Endothelial cell of umbilical vein (primary cell): ENCODE results near the gene WDR48. TPM values are rescaled to one million over a fixed set of nuclear protein-coding genes. Genes with fewer than 3 reads are reported as not detected.

Experiments
- BruUV-seq: library from RNA; stranded (reverse); fragments of 400-500 nt; replicated peaks from 2 replicates; lab custom pipeline; 2021; lab: Mats Ljungman, UMichigan
- CTCF ChIA-PET: fragments of 300-600, 350-600 bp; sonication (Branson Sonifier 250); formaldehyde crosslinking; loops from one replicate; lab custom pipeline; 2021; ENCODE audit warnings: antibody characterized with exemption, inconsistent platforms; lab: Charles Lee
- POLR2A ChIA-PET: fragments of 300-600, 350-600 bp; sonication (Branson Sonifier 250); formaldehyde crosslinking; loops from one replicate; lab custom pipeline; 2021; ENCODE audit warnings: antibody characterized with exemption, inconsistent platforms; lab: Charles Lee
- DNase-seq: peaks from one replicate; pipeline ENCODE4 v3.0.0-alpha.2; 2011; ENCODE audit warnings: low read depth, low spot score
- FAIRE-seq: peaks from 2 replicates; lab custom pipeline; 2011; peaks lifted over from hg19 to GRCh38; lab: Jason Lieb, UNC
- H2AFZ ChIP-seq: 2 replicates; pipeline ENCODE4 v1.6.0; 2012; ENCODE audit warnings: low read depth, low read length, control low read depth, inconsistent platforms
- H3K27ac ChIP-seq: 2 replicates; pipeline ENCODE4 v1.5.1; 2011; ENCODE audit warnings: low read depth, mild to moderate bottlenecking, control low read depth, low read length, moderate library complexity; ENCODE audit not compliant: insufficient read depth
- H3K27me3 ChIP-seq, 2 experiments: 2 replicates each; pipeline versions ENCODE4 v1.6.0 to v1.6.1; 2011; ENCODE audit warnings: low read length in 2 of 2, mixed read lengths in 1 of 2; ENCODE audit not compliant: control insufficient read depth in 2 of 2, insufficient read depth in 2 of 2
- H3K36me3 ChIP-seq, 2 experiments: 2 replicates in 1 of 2; 3 replicates in 1 of 2; pipeline ENCODE4 v1.5.1; 2011; ENCODE audit warnings: low read length in 2 of 2, mild to moderate bottlenecking in 1 of 2, moderate library complexity in 1 of 2; ENCODE audit not compliant: control insufficient read depth in 2 of 2, insufficient read depth in 2 of 2; ENCODE audit errors: extremely low read depth in 1 of 2
- H3K4me1 ChIP-seq: 3 replicates; pipeline ENCODE4 v1.5.1; 2011; ENCODE audit warnings: mild to moderate bottlenecking, low read length; ENCODE audit not compliant: control insufficient read depth, insufficient read depth; ENCODE audit errors: extremely low read depth
- H3K4me2 ChIP-seq: 2 replicates; pipeline ENCODE4 v1.6.1; 2011; ENCODE audit warnings: low read length, control low read depth, mixed read lengths; ENCODE audit not compliant: insufficient read depth
- H3K4me3 ChIP-seq, 3 experiments: fragments of 200-600 bp in 1 of 3; sonication (generic), shearing (Covaris generic) in 1 of 3; replicated peaks in 1 of 3; 2 replicates each; pipeline ENCODE4 v1.5.1; 2011 to 2016; ENCODE audit warnings: control low read depth in 3 of 3, low read length in 3 of 3, mild to moderate bottlenecking in 2 of 3, inconsistent platforms in 1 of 3, low read depth in 1 of 3, moderate library complexity in 1 of 3; ENCODE audit not compliant: insufficient read depth in 1 of 3
- H3K79me2 ChIP-seq: 2 replicates; pipeline ENCODE4 v1.6.0; 2012; ENCODE audit warnings: low read length, inconsistent platforms; ENCODE audit not compliant: control insufficient read depth, insufficient read depth
- H3K9ac ChIP-seq: replicated peaks from 2 replicates; pipeline ENCODE3; 2011; ENCODE audit warnings: low read length, control low read depth; ENCODE audit not compliant: insufficient read depth; ENCODE audit errors: extremely low read depth
- H3K9me1 ChIP-seq: replicated peaks from 3 replicates; pipeline ENCODE4 v1.6.0; 2011; ENCODE audit warnings: mild to moderate bottlenecking, low read length; ENCODE audit not compliant: control insufficient read depth, insufficient read depth; ENCODE audit errors: extremely low read depth
- H3K9me3 ChIP-seq: replicated peaks from 2 replicates; pipeline ENCODE4 v1.5.1; 2012; ENCODE audit warnings: low read length, inconsistent platforms; ENCODE audit not compliant: control insufficient read depth, insufficient read depth
- H4K20me1 ChIP-seq: replicated peaks from 2 replicates; pipeline ENCODE3; 2011; ENCODE audit warnings: mild to moderate bottlenecking, low read length; ENCODE audit not compliant: control insufficient read depth, insufficient read depth; ENCODE audit errors: extremely low read depth
- EZH2 ChIP-seq: IDR thresholded peaks from 2 replicates; pipeline ENCODE4 v1.6.1; 2012; ENCODE audit warnings: borderline replicate concordance, low read depth, mild to moderate bottlenecking, moderate library complexity, low read length, inconsistent platforms; ENCODE audit not compliant: severe bottlenecking
- FOS ChIP-seq: IDR thresholded peaks from 2 replicates; pipeline ENCODE4 v1.6.1; 2011; ENCODE audit warnings: mild to moderate bottlenecking, low read length, moderate library complexity, borderline replicate concordance; ENCODE audit not compliant: insufficient read depth
- GATA2 ChIP-seq: IDR thresholded peaks from 2 replicates; pipeline ENCODE4 v1.7.0; 2011; ENCODE audit warnings: low read depth, mild to moderate bottlenecking, moderate library complexity, mixed read lengths, low read length; ENCODE audit not compliant: insufficient read length, insufficient read depth
- JUN ChIP-seq: IDR thresholded peaks from 2 replicates; pipeline ENCODE4 v1.6.1; 2011; ENCODE audit warnings: borderline replicate concordance, low read depth; ENCODE audit not compliant: insufficient read length, insufficient read depth
- MYC ChIP-seq: IDR thresholded peaks from one replicate; pipeline ENCODE4 v1.6.1; 2011; ENCODE audit warnings: mild to moderate bottlenecking, low read depth, low read length
- POLR2A ChIP-seq: IDR thresholded peaks from 2 replicates; pipeline ENCODE4 v1.6.1; 2012; ENCODE audit warnings: low read depth, mild to moderate bottlenecking, control low read depth, low read length
- POLR2AphosphoS5 ChIP-seq: IDR thresholded peaks from 2 replicates; pipeline ENCODE4 v1.6.1; 2012; ENCODE audit warnings: low read depth, mild to moderate bottlenecking, control low read depth, low read length, moderate library complexity; ENCODE audit not compliant: insufficient read depth
- dilution Hi-C: fragments of 300-500 bp; cut with MboI; formaldehyde crosslinking; loops from one replicate; pipeline ENCODE4 v1.15.0; 2019; ENCODE audit warnings: low sequenced_read_pairs; ENCODE audit not compliant: extremely low pct_ligation_motif_present
- intact Hi-C: fragments of 100-400 bp; cut with micrococcal nuclease; formaldehyde crosslinking; loops from one replicate; pipeline ENCODE4 v1.10.0; 2022
- polyA plus RNA-seq, 4 experiments: library from polyadenylated mRNA; depleted of rRNA in 3 of 4; stranded (reverse) in 3 of 4; unstranded in 1 of 4; fragments of >200 nt; gene quantifications; 2 replicates each; pipeline versions ENCODE4 v1.2.1 to v1.2.3, GENCODE V29; 2011 to 2012; ENCODE audit warnings: missing spikeins in 1 of 4
- total RNA-seq: library from RNA; stranded (reverse); gene quantifications from 2 replicates; pipeline ENCODE4 v1.2.3, GENCODE V29; 2021
- TF ChIP-seq, protein P1 (sequence below), 2 donors: IDR thresholded peaks; 1 replicate in 1 of 2; 2 replicates in 1 of 2; pipeline ENCODE4 v1.5.1; 2011; ENCODE audit warnings: low read length in 2 of 2, mild to moderate bottlenecking in 2 of 2, moderate library complexity in 2 of 2, control low read depth in 1 of 2, inconsistent platforms in 1 of 2, low read depth in 1 of 2; ENCODE audit not compliant: insufficient read depth in 1 of 2; ENCODE audit errors: extremely low read depth in 1 of 2
- TF ChIP-seq, protein P2 (sequence below): IDR thresholded peaks from 2 replicates; pipeline ENCODE4 v1.6.1; 2011; ENCODE audit not compliant: insufficient read depth, insufficient read length

Gene WDR48
- total and polyA plus RNA-seq, 2 donors (not counting 3 experiments of a cell fraction or from before 2014, with no cell fraction given): 13.7 to 25.3 TPM

DNA sequence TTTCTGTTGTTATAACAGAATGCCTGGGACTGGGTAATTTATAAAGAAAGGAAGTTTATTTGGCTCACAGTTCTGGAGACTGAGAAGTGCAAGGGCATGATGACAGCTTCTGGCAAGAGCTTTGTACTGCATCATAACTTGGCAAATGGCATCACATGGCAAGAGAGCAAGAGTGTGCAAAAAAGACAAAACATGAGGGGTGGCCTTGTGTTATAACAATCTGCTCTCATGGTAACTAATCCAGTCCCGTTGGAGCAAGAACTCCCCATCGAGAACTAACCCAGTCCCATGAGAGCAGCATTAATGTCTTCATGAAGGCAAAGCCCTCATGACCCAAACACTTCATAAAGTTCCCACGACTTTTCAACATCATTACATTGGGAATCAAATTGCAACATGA, 23.3 kb upstream of the WDR48 start:
- FAIRE-seq (no peak), DNase-seq (no peak)
- POLR2A ChIA-PET: no interaction called here
- Histone ChIP-seq H3K4me1 (no peaks in the 10 kb centered on the region), H3K9me3 (no peaks in the 10 kb centered on the region), H3K4me3 (no peak overlapping the region), H4K20me1 (no peaks in the 10 kb centered on the region), H3K9me1 (no peaks in the 10 kb centered on the region), H3K79me2 (no peaks in the 10 kb centered on the region), H3K27me3 (peaks cover 11 to 16% of the 10 kb centered on the region in 2 experiments), H2AFZ (no peak overlapping the region), H3K9ac (no peak overlapping the region), H3K36me3 (no peaks in the 10 kb centered on the region), H3K4me2 (no peak overlapping the region), H3K27ac (no peak overlapping the region)
- intact Hi-C loops (no loop called here), dilution Hi-C loops (no loop called here)
- CTCF ChIA-PET: interaction anchor here (0.6 to 1.1 kb wide), 2 partner anchors 8 to 28 kb away, joined by 3 read pairs; no protein-coding TSS in a partner anchor
- TF ChIP-seq POLR2AphosphoS5: no peak
- no peak for TF ChIP-seq GATA2
- TF ChIP-seq JUN: no peak
- no peak for TF ChIP-seq EZH2
- TF ChIP-seq, protein P1, sequence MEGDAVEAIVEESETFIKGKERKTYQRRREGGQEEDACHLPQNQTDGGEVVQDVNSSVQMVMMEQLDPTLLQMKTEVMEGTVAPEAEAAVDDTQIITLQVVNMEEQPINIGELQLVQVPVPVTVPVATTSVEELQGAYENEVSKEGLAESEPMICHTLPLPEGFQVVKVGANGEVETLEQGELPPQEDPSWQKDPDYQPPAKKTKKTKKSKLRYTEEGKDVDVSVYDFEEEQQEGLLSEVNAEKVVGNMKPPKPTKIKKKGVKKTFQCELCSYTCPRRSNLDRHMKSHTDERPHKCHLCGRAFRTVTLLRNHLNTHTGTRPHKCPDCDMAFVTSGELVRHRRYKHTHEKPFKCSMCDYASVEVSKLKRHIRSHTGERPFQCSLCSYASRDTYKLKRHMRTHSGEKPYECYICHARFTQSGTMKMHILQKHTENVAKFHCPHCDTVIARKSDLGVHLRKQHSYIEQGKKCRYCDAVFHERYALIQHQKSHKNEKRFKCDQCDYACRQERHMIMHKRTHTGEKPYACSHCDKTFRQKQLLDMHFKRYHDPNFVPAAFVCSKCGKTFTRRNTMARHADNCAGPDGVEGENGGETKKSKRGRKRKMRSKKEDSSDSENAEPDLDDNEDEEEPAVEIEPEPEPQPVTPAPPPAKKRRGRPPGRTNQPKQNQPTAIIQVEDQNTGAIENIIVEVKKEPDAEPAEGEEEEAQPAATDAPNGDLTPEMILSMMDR (IDR thresholded peaks at IDR 0.05; ENCODE audit: extremely low read depth in 1 of 2, insufficient read depth in 1 of 2, low read depth in 1 of 2, low read length in 2 of 2): no peak
- TF ChIP-seq POLR2A: no peak
- no peak for TF ChIP-seq FOS
- TF ChIP-seq, protein P2, sequence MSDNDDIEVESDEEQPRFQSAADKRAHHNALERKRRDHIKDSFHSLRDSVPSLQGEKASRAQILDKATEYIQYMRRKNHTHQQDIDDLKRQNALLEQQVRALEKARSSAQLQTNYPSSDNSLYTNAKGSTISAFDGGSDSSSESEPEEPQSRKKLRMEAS: no peak
- TF ChIP-seq MYC: no peak
- no TSS peak for BruUV-seq
